HepG2 (cell line): Measurements from ENCODE around the gene C18orf63. TPM values are rescaled to one million over a fixed set of nuclear protein-coding genes. Genes with fewer than 3 reads are reported as not detected.
"Not testable (repeated sequence)": the region's sequence is repeated elsewhere in the genome, so short reads cannot be mapped to it uniquely, and the experiment has no call there.

Source experiments
- ATAC-seq: fragments of 200-7000 bp; cut with Tn5 transposase; 3 replicates; pipeline ENCODE4 v1.9.1; 2020; ENCODE audit warnings: mild to moderate bottlenecking, moderate library complexity
- BruUV-seq: library from RNA; stranded (reverse); fragments of 400-500 nt; replicated peaks from 2 replicates; lab custom pipeline; 2021; lab: Mats Ljungman, UMichigan
- CTCF ChIA-PET: fragments of 300-600 bp; formaldehyde crosslinking; extraction: SDS; loops from one replicate; lab custom pipeline; 2021; ENCODE audit warnings: low total read pairs, inconsistent platforms, low intra/inter-chr PET ratio; lab: Yijun Ruan, JAX
- POLR2A ChIA-PET: fragments of 350-600 bp; sonication (Branson Sonifier 250); formaldehyde crosslinking; loops from one replicate; lab custom pipeline; 2020; ENCODE audit warnings: antibody characterized with exemption, inconsistent platforms; lab: Yijun Ruan, JAX
- DNase-seq: peaks from one replicate; pipeline ENCODE4 v3.0.0-alpha.2; 2015; ENCODE audit warnings: low spot score
- FAIRE-seq: peaks from 3 replicates; lab custom pipeline; 2011; peaks lifted over from hg19 to GRCh38; lab: Jason Lieb, UNC
- H2AFZ ChIP-seq: one replicate; pipeline ENCODE4 v1.6.1; 2011; ENCODE audit warnings: low read length, inconsistent platforms
- H3K27ac ChIP-seq: fragments of 300-600 bp; 3 replicates; pipeline ENCODE4 v1.8.0; 2011; ENCODE audit warnings: mixed run types, mild to moderate bottlenecking, mixed read lengths, low read length, inconsistent platforms; ENCODE audit not compliant: insufficient read depth; ENCODE audit errors: extremely low read length
- H3K27me3 ChIP-seq, 2 experiments: fragments of 200-600 bp in 1 of 2; 2 replicates in 1 of 2; 3 replicates in 1 of 2; pipeline versions ENCODE4 v1.6.0 to v1.8.0; 2011; ENCODE audit warnings: low read length in 2 of 2, mild to moderate bottlenecking in 2 of 2, moderate library complexity in 2 of 2, inconsistent platforms in 1 of 2; ENCODE audit not compliant: insufficient read depth in 2 of 2, control insufficient read depth in 1 of 2
- H3K36me3 ChIP-seq, 2 experiments: fragments of 200-600 bp in 1 of 2; replicated peaks in 1 of 2; 2 replicates in 1 of 2; 3 replicates in 1 of 2; pipeline versions ENCODE4 v1.5.1 to v1.8.0; 2011; ENCODE audit warnings: low read length in 2 of 2, inconsistent platforms in 1 of 2; ENCODE audit not compliant: insufficient read depth in 2 of 2, control insufficient read depth in 1 of 2
- H3K4me1 ChIP-seq: 2 replicates; pipeline ENCODE4 v1.5.1; 2012; ENCODE audit warnings: low read length, inconsistent platforms; ENCODE audit not compliant: insufficient read depth
- H3K4me2 ChIP-seq: 2 replicates; pipeline ENCODE4 v1.6.0; 2011; ENCODE audit warnings: low read depth, low read length, inconsistent platforms
- H3K4me3 ChIP-seq, 3 experiments: fragments of 200-600 bp in 1 of 3; sonication (generic), shearing (Covaris generic) in 1 of 3; replicated peaks in 1 of 3; 2 replicates each; pipeline ENCODE4 v1.5.1; 2011 to 2016; ENCODE audit warnings: low read length in 3 of 3, inconsistent platforms in 2 of 3, low read depth in 2 of 3, mild to moderate bottlenecking in 2 of 3, control low read depth in 1 of 3, mixed read lengths in 1 of 3; ENCODE audit not compliant: insufficient read depth in 1 of 3
- H3K79me2 ChIP-seq: one replicate; pipeline ENCODE4 v1.6.1; 2011; ENCODE audit warnings: low read length, inconsistent platforms; ENCODE audit not compliant: insufficient read depth
- H3K9ac ChIP-seq: 2 replicates; pipeline ENCODE4 v1.6.0; 2011; ENCODE audit warnings: mild to moderate bottlenecking, low read depth, low read length, inconsistent platforms; ENCODE audit not compliant: insufficient read depth
- H3K9me3 ChIP-seq: 2 replicates; pipeline ENCODE4 v1.5.1; 2012; ENCODE audit warnings: mild to moderate bottlenecking, low read length
- H4K20me1 ChIP-seq: 2 replicates; pipeline ENCODE4 v1.6.0; 2011; ENCODE audit warnings: inconsistent platforms, mild to moderate bottlenecking, low read length, moderate library complexity; ENCODE audit not compliant: insufficient read depth
- NAIF1 ChIP-seq: sonication (generic); formaldehyde crosslinking; IDR thresholded peaks from 2 replicates; pipeline ENCODE4 v1.5.0; 2020; ENCODE audit warnings: mild to moderate bottlenecking, missing genetic modification reagents, borderline replicate concordance
- ZSCAN30 ChIP-seq: sonication (generic); formaldehyde crosslinking; IDR thresholded peaks from 2 replicates; pipeline ENCODE4 v1.5.0; 2020; ENCODE audit warnings: mild to moderate bottlenecking, missing genetic modification reagents
- WGBS: methylation state at CpG from one replicate; pipeline ENCODE4 v1.1.6; 2017; ENCODE audit warnings: low lambda C conversion rate; 5-methylcytosine and 5-hydroxymethylcytosine counted together
- in situ Hi-C: cut with HindIII; loops from 2 replicates; pipeline ENCODE4 v1.10.0; 2017; ENCODE audit warnings: low pct_unique_long_range_greater_than_20kb; ENCODE audit not compliant: extremely low pct_ligation_motif_present
- intact Hi-C: fragments of 100-400 bp; cut with micrococcal nuclease; formaldehyde crosslinking; loops from one replicate; pipeline ENCODE4 v1.10.0; 2022; ENCODE audit not compliant: unreplicated experiment
- polyA plus RNA-seq, 8 experiments: library from polyadenylated mRNA; depleted of rRNA in 3 of 8; stranded (reverse) in 7 of 8; unstranded in 1 of 8; fragments of >200 nt; fragmentation: Illumina TruSeq in 4 of 8; extraction: Trizol in 4 of 8; gene quantifications; 2 replicates each; pipeline versions ENCODE4 v1.2.1 to v1.2.3, GENCODE V29; 2011 to 2016; ENCODE audit warnings: low read depth in 4 of 8, missing spikeins in 1 of 8, mixed read lengths in 1 of 8; ENCODE audit not compliant: insufficient read depth in 1 of 8
- total RNA-seq, 5 experiments: library from RNA; depleted of rRNA; stranded (reverse); fragments of >200 nt; fragmentation: Illumina TruSeq; extraction: Trizol; gene quantifications; 2 replicates each; pipeline ENCODE4 v1.2.3, GENCODE V29; 2016; ENCODE audit warnings: low read depth in 1 of 5
- TF ChIP-seq, protein P1 (sequence below): sonication (generic); formaldehyde crosslinking; IDR thresholded peaks from 2 replicates; pipeline ENCODE4 v1.4.0; 2020; ENCODE audit warnings: mild to moderate bottlenecking, missing genetic modification reagents, borderline replicate concordance
- TF ChIP-seq, protein P2 (sequence below): sonication (generic); formaldehyde crosslinking; IDR thresholded peaks from 2 replicates; pipeline ENCODE4 v1.5.1; 2020; ENCODE audit warnings: mild to moderate bottlenecking, missing genetic modification reagents, borderline replicate concordance
- TF ChIP-seq, protein P3 (sequence below): sonication (generic); formaldehyde crosslinking; IDR thresholded peaks from 2 replicates; pipeline ENCODE4 v1.5.1; 2020; ENCODE audit warnings: mild to moderate bottlenecking, missing genetic modification reagents

The C18orf63 gene
- total and polyA plus RNA-seq, 2 of the 13 experiments (the other 11 are each of a cell fraction or from before 2014, with no cell fraction given), result 0.01 TPM; not detected in 1

GRCh38 chr18:74292541-74292858 is 23.1 kb upstream of the C18orf63 start (continued):
- TF ChIP-seq, protein P1, sequence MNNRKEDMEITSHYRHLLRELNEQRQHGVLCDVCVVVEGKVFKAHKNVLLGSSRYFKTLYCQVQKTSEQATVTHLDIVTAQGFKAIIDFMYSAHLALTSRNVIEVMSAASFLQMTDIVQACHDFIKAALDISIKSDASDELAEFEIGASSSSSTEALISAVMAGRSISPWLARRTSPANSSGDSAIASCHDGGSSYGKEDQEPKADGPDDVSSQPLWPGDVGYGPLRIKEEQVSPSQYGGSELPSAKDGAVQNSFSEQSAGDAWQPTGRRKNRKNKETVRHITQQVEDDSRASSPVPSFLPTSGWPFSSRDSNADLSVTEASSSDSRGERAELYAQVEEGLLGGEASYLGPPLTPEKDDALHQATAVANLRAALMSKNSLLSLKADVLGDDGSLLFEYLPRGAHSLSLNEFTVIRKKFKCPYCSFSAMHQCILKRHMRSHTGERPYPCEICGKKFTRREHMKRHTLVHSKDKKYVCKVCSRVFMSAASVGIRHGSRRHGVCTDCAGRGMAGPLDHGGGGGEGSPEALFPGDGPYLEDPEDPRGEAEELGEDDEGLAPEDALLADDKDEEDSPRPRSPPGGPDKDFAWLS, result no peak
- TF ChIP-seq, protein P2, sequence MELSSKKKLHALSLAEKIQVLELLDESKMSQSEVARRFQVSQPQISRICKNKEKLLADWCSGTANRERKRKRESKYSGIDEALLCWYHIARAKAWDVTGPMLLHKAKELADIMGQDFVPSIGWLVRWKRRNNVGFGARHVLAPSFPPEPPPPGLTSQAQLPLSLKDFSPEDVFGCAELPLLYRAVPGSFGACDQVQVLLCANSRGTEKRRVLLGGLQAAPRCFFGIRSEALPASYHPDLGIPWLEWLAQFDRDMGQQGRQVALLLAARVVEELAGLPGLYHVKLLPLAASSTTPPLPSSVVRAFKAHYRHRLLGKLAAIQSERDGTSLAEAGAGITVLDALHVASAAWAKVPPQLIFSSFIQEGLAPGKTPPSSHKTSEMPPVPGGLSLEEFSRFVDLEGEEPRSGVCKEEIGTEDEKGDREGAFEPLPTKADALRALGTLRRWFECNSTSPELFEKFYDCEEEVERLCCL (CRISPR knock-in tag), result no peak

DNA sequence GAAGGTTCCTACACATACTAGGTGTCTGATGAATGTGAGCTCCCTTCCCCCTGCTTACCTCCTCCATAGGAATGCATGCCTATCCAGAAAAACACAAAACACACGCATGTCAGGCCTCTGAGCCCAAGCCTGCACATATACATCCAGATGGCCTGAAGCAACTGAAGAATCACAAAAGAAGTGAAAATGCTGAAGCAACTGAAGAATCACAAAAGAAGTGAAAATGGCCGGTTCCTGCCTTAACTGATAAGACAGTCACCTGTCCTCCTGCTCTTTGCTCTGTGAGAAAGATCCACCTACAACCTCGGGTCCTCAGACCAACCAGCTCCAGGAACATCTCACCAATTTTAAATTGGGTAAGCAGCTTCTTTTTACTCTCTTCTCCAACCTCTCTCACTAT is 22.7 kb upstream of the C18orf63 start:
- TF ChIP-seq NAIF1, result 0 out of 2 replicates have a peak, but pooled peaks have one; percentile 13
- TF ChIP-seq, protein P3, sequence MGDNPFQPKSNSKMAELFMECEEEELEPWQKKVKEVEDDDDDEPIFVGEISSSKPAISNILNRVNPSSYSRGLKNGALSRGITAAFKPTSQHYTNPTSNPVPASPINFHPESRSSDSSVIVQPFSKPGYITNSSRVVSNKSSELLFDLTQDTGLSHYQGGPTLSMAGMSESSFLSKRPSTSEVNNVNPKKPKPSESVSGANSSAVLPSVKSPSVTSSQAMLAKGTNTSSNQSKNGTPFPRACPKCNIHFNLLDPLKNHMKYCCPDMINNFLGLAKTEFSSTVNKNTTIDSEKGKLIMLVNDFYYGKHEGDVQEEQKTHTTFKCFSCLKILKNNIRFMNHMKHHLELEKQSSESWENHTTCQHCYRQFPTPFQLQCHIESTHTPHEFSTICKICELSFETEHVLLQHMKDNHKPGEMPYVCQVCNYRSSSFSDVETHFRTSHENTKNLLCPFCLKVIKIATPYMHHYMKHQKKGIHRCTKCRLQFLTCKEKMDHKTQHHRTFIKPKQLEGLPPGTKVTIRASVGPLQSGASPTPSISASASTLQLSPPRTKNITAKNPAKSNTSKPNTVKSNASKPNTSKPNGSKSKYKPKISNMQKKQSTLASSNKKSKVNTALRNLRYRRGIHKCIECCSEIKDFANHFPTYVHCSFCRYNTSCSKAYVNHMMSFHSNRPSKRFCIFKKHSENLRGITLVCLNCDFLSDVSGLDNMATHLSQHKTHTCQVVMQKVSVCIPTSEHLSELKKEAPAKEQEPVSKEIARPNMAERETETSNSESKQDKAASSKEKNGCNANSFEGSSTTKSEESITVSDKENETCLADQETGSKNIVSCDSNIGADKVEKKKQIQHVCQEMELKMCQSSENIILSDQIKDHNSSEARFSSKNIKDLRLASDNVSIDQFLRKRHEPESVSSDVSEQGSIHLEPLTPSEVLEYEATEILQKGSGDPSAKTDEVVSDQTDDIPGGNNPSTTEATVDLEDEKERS (CRISPR knock-in tag), result peak; percentile 46; the same call in 1 of the 2 replicates
- TF ChIP-seq ZSCAN30 (CRISPR knock-in tag), result 0 out of 2 replicates have a peak, but pooled peaks have one; percentile 28
- TF ChIP-seq, all 625 proteins: peak for 3; not testable (repeated sequence) for 622
- Histone ChIP-seq H3K79me2 (peaks cover 36% of the 10 kb centered on the region), H3K4me1 (peaks cover 40% of the 10 kb centered on the region), H3K9ac (peak overlapping the region; percentile 75), H3K27ac (peak overlapping the region; percentile 94), H3K4me2 (peak overlapping the region; percentile 69), H3K4me3 (peak overlapping the region in 2 of 3 experiments; percentile 39 to 58; a peak in 2 of 6 replicates)
- FAIRE-seq, BruUV-seq, H3K27me3 ChIP-seq, H2AFZ ChIP-seq, DNase-seq, H4K20me1 ChIP-seq, ATAC-seq, CTCF ChIA-PET, H3K36me3 ChIP-seq, H3K9me3 ChIP-seq: not testable (repeated sequence)
- in situ Hi-C loops, result loop anchor here (5.0 to 25.0 kb wide), 2 partner anchors 96 to 919 kb away; partner anchors contain the start of genes PTGR3 and TSHZ1
- intact Hi-C loops, result loop anchor here (1.0 to 2.0 kb wide), 4 partner anchors 38 to 250 kb away; partner anchors contain the start of gene CNDP2
- WGBS, result 71% methylated on average over 3 of the region's 3 CpGs
- POLR2A ChIA-PET, result interaction anchor here (0.8 kb wide), 1 partner anchor 68 kb away, joined by 3 read pairs; no protein-coding TSS in a partner anchor
